COLO668 (cell line): ENCODE measurements around the gene EIF1.
A peak's percentile ranks its signal among the peaks of the same experiment; 100 is the strongest.
"Not testable (repeated sequence)": the region's sequence is repeated elsewhere in the genome, so short reads cannot be mapped to it uniquely, and the experiment has no call there.

Source experiments
- DNase-seq: peaks from one replicate; lab custom pipeline; 2025; ENCODE audit not compliant: unreplicated experiment; lab: John Stamatoyannopoulos, UW

The EIF1 gene

GRCh38 chr17:41697122-41697962 is 8.7 kb downstream of the EIF1 start:
- DNase-seq = no peak

DNA sequence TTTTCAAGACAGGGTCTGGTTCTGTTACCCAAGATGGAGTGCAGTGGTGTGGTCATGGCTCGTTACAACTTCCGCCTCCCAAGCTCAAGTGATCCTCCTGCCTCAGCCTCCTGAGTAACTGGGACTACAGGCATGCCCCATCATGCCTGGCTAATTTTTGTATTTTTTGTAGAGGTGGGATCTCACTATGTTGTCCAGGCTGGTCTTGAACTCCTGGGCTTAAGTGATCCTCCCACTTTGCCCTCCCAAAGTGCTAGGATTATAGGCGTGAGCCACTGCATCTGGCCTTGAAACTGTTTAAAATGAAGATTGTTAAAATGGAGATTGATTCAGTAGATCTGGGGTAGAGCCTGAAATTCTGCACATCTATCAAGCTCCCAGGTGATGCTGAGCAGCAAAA is 12.2 kb downstream of the EIF1 start:
- not testable (repeated sequence) for DNase-seq

GRCh38 chr17:41702712-41703111 is 14.0 kb downstream of the EIF1 start:
- no peak for DNase-seq

DNA sequence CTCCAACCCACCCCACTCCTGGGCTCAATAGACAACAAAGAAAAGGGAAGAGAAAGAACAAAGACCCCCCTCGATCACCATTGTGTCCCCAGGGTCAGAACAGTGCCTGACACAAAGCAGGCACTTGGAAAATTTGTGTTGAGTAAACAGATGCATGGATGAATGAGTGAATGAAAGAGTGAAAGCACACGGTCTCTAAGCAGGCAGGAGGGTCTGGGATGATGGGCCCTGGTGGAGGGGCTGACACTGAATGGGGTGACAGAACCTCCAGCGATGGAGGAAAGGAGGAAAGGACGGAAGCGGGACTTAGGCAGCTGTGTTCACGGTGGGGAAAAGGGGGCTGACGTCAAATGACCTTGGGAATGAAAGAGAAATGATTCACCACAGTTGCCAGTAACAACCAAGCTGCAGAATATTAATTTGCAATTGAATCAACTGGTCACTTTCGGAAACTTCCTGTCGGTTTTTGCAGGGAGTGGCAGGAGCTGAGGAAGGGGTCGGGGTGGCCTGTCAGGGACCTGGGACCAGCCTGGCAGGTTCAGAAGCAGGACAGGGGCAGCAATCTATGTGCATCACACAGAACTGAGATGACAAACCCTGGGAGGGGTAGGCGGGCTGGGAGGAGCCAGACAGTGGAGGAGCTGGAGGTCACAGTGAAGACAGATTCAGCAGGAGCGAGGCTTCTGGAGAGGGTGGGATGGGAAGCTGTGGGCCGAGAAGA is 16.7 kb downstream of the EIF1 start:
- no peak for DNase-seq

- no peak for DNase-seq
These were observed 19.4 kb downstream of the EIF1 start for GRCh38 chr17:41707803-41708669.

DNA sequence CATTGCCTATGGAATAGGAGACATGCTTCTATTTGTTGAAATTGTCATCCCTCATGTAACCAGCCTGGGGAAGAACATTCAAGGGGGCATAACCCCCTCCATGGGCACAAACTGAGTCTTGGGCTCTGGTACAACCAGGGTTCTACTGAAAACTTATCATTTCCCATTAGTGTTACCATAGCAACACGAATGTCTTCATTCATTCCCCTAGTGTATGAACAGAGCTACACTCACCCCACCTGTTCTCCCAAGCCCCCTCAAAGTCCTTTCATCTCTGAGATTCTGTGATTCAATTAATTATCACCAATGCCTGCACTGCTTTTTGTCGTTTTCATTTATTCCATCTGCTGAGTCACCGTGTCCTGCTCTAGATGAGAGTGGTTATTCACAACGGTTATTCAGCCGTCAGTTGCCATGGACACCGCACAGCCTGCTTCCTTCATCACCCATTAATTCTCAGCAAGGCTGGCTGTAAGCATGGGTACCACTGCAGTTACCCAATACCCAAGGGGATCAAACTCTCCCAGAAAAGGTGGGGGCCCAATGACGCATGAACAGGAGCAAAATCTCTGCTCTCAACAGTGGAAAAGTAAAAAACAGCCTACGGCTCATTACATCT is 21.9 kb downstream of the EIF1 start:
- DNase-seq = peak; percentile 46

DNA sequence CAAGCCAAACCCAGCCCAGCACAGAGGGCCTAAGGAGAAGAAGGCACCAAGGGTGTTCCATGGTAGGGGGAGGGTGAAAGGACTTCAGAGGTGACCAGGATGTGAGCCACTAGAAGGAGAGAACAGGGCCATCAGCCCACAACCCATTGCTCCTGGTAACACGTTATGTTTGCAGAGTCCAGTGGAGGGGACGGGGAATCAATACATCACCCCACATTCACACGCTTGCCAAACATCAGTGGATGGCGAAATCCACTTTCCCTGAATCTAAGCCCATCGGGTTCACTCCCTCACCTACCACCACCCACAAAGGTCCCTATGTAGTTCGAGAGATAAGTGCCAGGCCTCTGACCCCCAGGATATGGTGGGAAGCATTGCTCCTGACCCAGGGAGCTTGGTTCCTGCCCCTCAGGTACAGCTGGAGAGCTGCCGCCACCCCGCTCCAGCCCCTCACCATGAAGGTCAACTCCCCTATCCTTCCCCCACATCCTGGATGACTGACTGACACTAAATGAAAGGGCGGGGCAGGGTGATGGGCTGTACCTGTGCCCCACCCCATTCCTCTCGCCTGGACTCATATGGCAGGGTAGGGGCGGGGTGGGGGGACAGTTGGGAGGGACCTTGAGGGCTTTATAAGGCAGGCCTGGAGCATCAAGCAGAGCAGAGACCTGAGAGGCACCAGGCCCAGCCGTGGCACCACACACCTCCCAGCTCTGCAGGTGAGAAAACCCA is 23.1 kb downstream of the EIF1 start, which contains the start of gene GAST:
TSS of gene GAST (plus strand) at position 663 of the 732 bp plus-strand sequence. CDS start 3,106 bp downstream, outside the sequence.
- DNase-seq = no peak

DNA sequence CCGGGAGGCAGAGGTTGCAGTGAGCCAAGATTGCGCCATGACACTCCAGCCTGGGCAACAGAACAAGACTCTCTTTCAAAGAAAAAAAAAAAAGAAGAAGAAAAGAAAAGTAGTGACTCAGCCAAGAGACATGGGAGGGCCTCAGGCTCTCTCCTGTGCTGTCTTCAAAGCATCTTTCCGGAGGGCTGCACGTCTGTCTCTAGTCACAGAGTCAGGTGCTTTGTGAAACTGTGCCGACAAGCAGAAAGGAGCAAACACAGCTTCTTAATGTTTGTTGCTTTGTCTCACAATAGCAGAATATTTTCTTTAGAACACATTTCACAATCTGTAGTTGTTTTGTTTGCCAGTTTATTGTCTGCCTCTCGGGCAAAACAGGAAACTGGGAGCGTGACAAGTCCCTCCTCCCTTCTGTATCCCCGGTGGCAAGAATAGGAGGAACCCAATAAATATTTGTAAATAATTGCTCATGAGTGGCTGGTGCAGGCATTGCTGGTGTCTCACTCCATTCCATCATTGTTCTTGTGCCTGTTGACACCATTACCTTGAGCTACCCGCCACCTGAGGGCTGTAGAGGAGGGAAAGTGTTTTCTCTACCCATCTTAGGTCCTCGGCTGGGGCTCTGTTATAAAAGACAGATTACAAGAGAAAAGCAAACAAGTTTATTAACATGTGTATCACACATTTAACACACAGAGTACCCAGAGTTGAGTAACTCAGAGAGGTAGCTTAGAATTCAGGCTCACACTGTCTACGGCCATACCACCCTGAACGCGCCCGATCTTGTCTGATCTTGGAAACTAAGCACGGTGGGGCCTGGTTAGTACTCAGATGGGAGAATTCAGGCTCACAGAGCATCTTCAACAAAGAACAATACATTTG is 29.0 kb downstream of the EIF1 start:
- no peak for DNase-seq

DNA sequence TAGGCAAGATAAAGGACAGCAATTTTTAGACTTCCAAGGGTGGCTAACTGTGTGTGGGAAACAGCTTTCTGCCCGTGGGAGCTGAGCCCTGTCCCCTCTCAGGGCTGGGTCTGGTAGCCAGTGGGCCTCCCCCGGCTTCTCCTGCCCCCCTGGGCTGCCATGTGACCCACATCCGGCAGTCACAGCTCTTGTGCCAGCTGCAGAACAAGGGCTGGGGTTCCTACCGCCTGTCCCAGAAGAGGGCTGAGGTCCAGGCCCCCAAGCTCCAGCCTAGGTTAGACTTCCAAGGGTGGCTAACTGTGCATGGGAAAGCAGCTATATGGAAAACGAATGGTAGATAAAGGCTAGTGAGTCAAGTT is 29.6 kb downstream of the EIF1 start:
- no peak for DNase-seq

DNA sequence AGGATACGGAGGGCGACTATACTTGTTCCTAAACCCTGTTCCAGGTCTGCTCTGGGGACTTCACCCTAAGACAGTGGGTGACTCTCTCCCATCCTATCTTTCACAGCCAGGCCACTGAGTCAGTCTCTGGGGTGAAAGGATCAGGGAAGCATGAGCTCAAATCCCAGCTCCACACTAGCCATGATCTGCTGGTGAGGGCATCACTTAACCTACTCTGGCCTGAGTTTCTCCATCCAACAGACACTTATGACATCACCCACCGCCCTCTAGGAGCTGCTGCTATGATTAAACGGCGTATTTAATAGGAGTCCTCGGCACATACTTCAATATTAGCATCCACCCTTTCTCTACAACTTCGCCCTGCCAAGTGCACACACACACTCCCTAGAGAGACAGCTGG is 33.5 kb downstream of the EIF1 start:
- no peak for DNase-seq

GRCh38 chr17:41723801-41724475 is 35.3 kb downstream of the EIF1 start:
- DNase-seq = no peak

DNA sequence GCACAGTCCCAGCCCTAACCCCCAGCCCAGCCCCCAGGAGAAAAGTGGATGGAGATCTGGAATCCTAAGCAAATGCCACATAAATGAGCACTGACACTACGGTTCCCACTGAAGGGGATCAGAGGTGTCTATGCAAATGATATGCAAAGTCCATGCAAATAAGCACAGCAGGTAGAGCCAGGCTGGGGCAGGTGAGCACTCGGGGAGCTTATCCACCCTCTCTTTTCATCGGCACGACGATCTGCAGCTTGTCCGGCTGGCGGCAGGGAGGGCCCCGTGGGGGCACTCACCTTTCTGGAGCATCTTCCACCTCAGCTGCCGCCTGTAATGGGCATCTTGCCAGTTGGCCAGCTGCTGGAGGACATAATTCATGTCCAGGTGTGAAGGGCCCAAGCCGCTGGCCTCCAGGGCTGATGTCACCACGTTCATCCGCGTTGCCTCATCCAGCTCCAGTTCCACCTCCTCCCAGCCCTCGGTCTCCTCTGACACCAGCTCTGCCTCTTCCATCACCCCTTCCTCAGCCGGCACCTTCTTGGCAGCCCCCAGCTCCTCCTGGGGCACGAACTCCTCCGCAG is 35.9 kb downstream of the EIF1 start:
- DNase-seq = peak; percentile 82

- no peak for DNase-seq
These were observed 36.4 kb downstream of the EIF1 start for GRCh38 chr17:41725134-41725533.

DNA sequence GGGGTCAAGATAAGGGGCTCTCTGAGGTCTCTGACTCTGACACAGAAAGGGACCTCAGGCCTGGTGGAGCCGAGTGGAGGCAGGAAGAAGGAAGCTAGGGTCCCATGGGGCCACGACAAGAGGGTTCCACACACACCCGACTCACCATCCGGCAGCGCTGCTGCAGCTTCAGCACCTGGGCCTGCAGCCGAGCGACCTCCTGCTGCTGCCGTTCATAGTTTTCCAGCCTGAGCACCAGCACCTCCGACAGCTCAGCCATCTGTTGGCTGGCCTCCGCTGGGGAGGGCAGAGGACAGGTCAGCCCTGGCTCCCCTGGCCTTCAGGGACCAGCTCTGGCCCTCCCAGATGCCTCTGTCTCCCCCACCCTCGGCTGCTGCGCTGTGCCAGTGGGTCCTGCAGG is 39.4 kb downstream of the EIF1 start:
- DNase-seq = no peak

DNA sequence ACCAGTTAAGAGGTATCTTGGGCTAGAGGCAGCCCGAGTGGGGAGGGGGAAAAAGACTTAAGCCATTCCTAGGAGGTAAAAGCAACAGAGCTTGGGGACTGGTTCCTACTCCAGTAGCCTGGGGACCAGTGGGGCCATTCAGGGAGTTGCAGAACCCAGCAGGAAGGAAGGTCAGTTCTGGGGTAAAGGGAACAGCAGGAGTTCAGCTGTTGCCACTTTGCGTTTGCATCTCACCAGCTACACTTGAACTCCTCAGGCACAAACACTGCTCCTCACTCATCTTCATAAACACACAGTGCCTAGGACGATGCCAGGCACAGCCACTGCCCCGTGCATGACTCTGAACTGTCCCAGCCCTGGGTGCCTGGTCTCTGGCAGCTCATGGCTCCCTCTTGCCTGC is 41.8 kb downstream of the EIF1 start:
- DNase-seq = no peak

GRCh38 chr17:41731836-41732235 is 43.2 kb downstream of the EIF1 start:
- no peak for DNase-seq

GRCh38 chr17:41733348-41734138 is 44.9 kb downstream of the EIF1 start:
- DNase-seq = peak; percentile 2
